Heart left ventricle (tissue), 16 donors: ENCODE data around the gene PIANP. TPM values are rescaled to one million over a fixed set of nuclear protein-coding genes. Genes with fewer than 3 reads are reported as not detected.

Source experiments
- ATAC-seq, 4 donors: fragments of 200-7000 bp; cut with Tn5 transposase; one replicate each; pipeline ENCODE4 v1.9.1; 2020 to 2022; ENCODE audit warnings: moderate library complexity in 4 of 4, mild to moderate bottlenecking in 3 of 4, moderate number of reproducible peaks in 1 of 4
- DNase-seq, 5 donors: peaks; one replicate each; pipeline ENCODE4 v3.0.0-alpha.2; 2020
- H3K27ac ChIP-seq, 12 donors: fragments of 200-600 bp; sonication (generic) in 4 of 12; one replicate each; pipeline versions ENCODE4 v1.5.0 to v1.8.0; 2016 to 2022; ENCODE audit warnings: mild to moderate bottlenecking in 2 of 12
- H3K27me3 ChIP-seq, 9 donors: fragments of 200-600 bp; sonication (generic) in 2 of 9; one replicate each; pipeline versions ENCODE4 v1.5.1 to v1.8.0; 2016 to 2022; ENCODE audit warnings: mild to moderate bottlenecking in 3 of 9
- H3K36me3 ChIP-seq, 9 donors: fragments of 200-600 bp; sonication (generic) in 2 of 9; one replicate each; pipeline versions ENCODE4 v1.5.0 to v1.8.0; 2018 to 2022; ENCODE audit warnings: mild to moderate bottlenecking in 2 of 9
- H3K4me1 ChIP-seq, 12 donors: fragments of 200-600 bp; sonication (generic) in 4 of 12; one replicate each; pipeline versions ENCODE4 v1.5.0 to v1.8.0; 2016 to 2022; ENCODE audit warnings: mild to moderate bottlenecking in 3 of 12
- H3K4me3 ChIP-seq, 12 donors: fragments of 200-600 bp; sonication (generic) in 4 of 12; one replicate each; pipeline versions ENCODE4 v1.5.0 to v1.8.0; 2017 to 2022; ENCODE audit warnings: mild to moderate bottlenecking in 9 of 12, moderate library complexity in 4 of 12
- H3K9me3 ChIP-seq, 12 donors: fragments of 200-600 bp; sonication (generic) in 4 of 12; one replicate each; pipeline versions ENCODE4 v1.5.0 to v1.8.0; 2016 to 2022; ENCODE audit warnings: mild to moderate bottlenecking in 1 of 12
- POLR2A ChIP-seq, 2 donors: fragments of 450-650 bp; IDR thresholded peaks; one replicate each; pipeline ENCODE4 v1.6.1; 2017; ENCODE audit warnings: antibody characterized with exemption in 2 of 2, mild to moderate bottlenecking in 2 of 2, moderate library complexity in 2 of 2
- WGBS, 4 donors: extraction: QIAGEN DNeasy Blood & Tissue Kit in 2 of 4; methylation state at CpG; one replicate each; pipeline versions ENCODE4 v1.1.5 to v1.1.7; 2013 to 2018; 5-methylcytosine and 5-hydroxymethylcytosine counted together
- intact Hi-C, 10 donors: fragments of 100-400 bp; cut with DNase I; formaldehyde crosslinking; loops; one replicate each; pipeline versions ENCODE4 v1.11.1 to v1.14.2; 2022
- polyA plus RNA-seq, 2 donors: library from polyadenylated mRNA; stranded (reverse); fragments of 200-250 nt; gene quantifications; one replicate each; pipeline ENCODE4 v1.2.3, GENCODE V29; 2013
- total RNA-seq, 9 donors: library from RNA; depleted of rRNA in 2 of 9; stranded (reverse); fragments of >200 nt in 2 of 9; fragmentation: NEBNext Ultra II Directional in 3 of 9; extraction: Animal tissue kit (Norgen Biotek cat#: 25700) in 3 of 9; gene quantifications; one replicate each; pipeline versions ENCODE4 v1.1.0 to v1.2.4, GENCODE V29; 2016 to 2023
- TF ChIP-seq, protein P1 (sequence below), 12 donors: fragments of 200-600 bp; sonication (generic) in 4 of 12; IDR thresholded peaks; one replicate each; pipeline versions ENCODE4 v1.5.0 to v1.8.0; 2018 to 2022; ENCODE audit warnings: antibody characterized with exemption in 12 of 12, mild to moderate bottlenecking in 5 of 12
- donor health status: ischemic (EF 13 %, LVEDD 7.1; RV severe dilation, severe dysfunction).
- donor health status: healthy with polysubstance abuse.
- donor health status: DM: no; HTN: yes; CAD: no.
- donor health status: DM: no; HTN: no; CAD: no.
- donor health status: ischemic (EF 25% LVEDD 6.9; RV normal size, moderate dysfunction).
- donor health status: ischemic (EF 25% LVEDD 5.7; RV mildly dilated, moderate dysfunction).
- donor health status: healthy.
- donor health status: DM: yes; HTN: yes; CAD: no.
- donor health status: ischemic (EF 35%, LVEDD 5.7; RV mildly dilated, moderate dysfunction).
- donor health status: nonischemic (EF 11% LVEDD 7.7; RV severe dilation, severe dysfunction).
- donor health status: DM: yes; HTN: yes; CAD: no.
- donor health status: PGD.
- donor health status: ischemic (EF 29% LVEDD 5.4; RV normal size, mild dysfunction).
- donor health status: nonischemic (EF 23%, LVEDD 6.1; RV moderate dilation, normal function).

PIANP gene
- total and polyA plus RNA-seq, 11 donors: 0.11 to 0.32 (median 0.22) TPM; not detected in 6

DNA sequence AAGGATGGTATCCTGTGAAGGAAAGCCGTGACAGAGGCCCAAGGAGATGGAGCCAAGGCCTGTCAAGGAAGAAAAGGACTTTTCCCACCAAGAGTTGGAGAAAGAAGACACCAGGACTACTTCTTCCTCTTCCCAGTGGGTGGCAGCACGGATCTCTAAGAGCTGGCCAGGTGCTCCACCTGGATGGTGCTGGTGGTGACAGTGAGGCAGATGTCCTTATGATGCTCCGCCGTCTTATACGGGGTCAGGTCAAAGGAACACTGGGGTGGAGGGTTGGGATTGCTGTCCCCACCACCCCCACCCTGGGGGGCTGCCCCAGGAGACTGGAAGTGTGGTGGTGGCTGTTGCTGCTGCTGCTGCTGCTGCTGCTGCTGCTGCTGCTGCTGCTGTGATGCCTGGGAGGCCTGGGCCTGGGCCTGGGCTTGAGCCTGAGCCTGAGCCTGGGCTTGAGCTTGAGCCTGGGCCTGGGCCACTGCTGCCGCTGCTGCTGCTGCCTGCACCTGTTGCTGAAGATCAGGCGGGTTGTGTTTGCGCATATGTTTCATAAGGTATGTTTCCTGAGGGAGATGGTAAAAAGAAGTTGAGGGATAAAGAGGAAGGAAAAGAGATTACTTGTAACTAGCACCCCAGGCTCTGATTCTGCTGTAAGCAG, 32.9 kb downstream of the PIANP start:
- Histone ChIP-seq H3K4me1 (peaks cover 0 to 8% (median 0%) of the 10 kb centered on the region in 12 donors), H3K27ac (no peak overlapping the region), H3K4me3 (no peak overlapping the region), H3K9me3 (no peaks in the 10 kb centered on the region), H3K36me3 (peaks cover 0 to 72% (median 65%) of the 10 kb centered on the region in 9 donors), H3K27me3 (no peaks in the 10 kb centered on the region)
- no peak for DNase-seq
- intact Hi-C loops: loop anchor here in 3 of 10 donors (2.0 to 10.0 kb wide), 3 partner anchors 17 to 57 kb away; partner anchors contain the start of gene COPS7A (in 1 of the 3)
- TF ChIP-seq, protein P1, sequence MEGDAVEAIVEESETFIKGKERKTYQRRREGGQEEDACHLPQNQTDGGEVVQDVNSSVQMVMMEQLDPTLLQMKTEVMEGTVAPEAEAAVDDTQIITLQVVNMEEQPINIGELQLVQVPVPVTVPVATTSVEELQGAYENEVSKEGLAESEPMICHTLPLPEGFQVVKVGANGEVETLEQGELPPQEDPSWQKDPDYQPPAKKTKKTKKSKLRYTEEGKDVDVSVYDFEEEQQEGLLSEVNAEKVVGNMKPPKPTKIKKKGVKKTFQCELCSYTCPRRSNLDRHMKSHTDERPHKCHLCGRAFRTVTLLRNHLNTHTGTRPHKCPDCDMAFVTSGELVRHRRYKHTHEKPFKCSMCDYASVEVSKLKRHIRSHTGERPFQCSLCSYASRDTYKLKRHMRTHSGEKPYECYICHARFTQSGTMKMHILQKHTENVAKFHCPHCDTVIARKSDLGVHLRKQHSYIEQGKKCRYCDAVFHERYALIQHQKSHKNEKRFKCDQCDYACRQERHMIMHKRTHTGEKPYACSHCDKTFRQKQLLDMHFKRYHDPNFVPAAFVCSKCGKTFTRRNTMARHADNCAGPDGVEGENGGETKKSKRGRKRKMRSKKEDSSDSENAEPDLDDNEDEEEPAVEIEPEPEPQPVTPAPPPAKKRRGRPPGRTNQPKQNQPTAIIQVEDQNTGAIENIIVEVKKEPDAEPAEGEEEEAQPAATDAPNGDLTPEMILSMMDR (IDR thresholded peaks at IDR 0.05): no peak
- TF ChIP-seq POLR2A (IDR thresholded peaks at IDR 0.05): no peak
- ATAC-seq: no peak
- WGBS, 4 donors: 83 to 89% (median 84%) methylated on average over 8 of the region's 8 CpGs

DNA sequence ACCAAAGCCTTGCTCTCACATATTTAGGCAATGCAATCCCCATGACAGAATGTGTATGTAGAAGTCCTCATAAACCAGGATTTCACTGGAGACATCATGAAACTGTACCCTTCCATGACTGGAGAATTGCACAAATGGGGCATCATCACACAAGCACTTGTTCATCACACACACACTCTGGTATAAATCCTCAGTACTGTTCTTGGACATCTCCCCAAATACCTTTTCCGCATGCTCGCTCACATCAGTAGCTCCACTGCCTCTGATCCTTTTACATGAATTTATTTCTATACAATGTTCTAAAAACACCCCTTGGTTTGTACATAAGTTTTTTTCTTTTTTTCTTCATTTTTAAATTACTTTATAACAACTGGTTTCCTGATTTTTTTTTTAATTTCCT, 34.4 kb downstream of the PIANP start:
- intact Hi-C loops: loop anchor here in 2 of 10 donors (10.0 kb wide), 2 partner anchors 51 to 59 kb away; partner anchors contain the start of gene COPS7A (in 1 of the 2)
- H3K9me3 ChIP-seq: no peaks in the 10 kb centered on the region
- peaks cover 0 to 21% (median 12%) of the 10 kb centered on the region in 12 donors for H3K4me1 ChIP-seq
- ATAC-seq (no peak), DNase-seq (no peak)
- H3K36me3 ChIP-seq: peaks cover 0 to 58% (median 50%) of the 10 kb centered on the region in 9 donors
- H3K4me3 ChIP-seq: no peak overlapping the region
- H3K27me3 ChIP-seq: no peaks in the 10 kb centered on the region
- no peak overlapping the region for H3K27ac ChIP-seq
- no peak for TF ChIP-seq POLR2A (IDR thresholded peaks at IDR 0.05)
- TF ChIP-seq, protein P1 (IDR thresholded peaks at IDR 0.05): no peak
- 91 to 99% (median 97%) methylated on average over 2 of the region's 2 CpGs for whole genome bisulfite sequencing, 4 donors

DNA sequence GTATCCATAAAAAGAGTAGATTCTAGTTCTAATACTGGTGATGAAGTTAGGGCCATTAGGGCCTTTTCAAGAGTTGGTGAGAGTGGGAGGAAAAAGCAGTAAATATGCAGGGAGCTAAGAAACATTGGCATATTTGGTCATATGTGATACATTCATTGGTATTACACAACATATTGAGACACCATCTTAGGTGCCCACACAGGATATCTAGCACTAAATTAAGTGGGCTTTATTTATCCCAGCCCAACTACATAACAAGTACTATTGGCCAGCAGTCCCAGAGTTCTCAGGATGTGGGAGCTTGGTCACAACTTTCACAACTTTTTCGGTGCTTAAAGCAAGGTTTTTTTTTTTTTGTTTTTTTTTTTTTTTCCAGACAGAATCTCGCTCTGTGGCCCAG, 35.7 kb downstream of the PIANP start:
- ATAC-seq: no peak
- peaks cover 0 to 47% (median 37%) of the 10 kb centered on the region in 9 donors for H3K36me3 ChIP-seq
- intact Hi-C loops: loop anchor here in 6 of 10 donors (1.0 to 10.0 kb wide), 5 partner anchors 22 to 60 kb away; partner anchors contain the start of gene COPS7A (in 1 of the 6)
- TF ChIP-seq, protein P1 (IDR thresholded peaks at IDR 0.05): no peak
- no peak for TF ChIP-seq POLR2A (IDR thresholded peaks at IDR 0.05)
- H3K9me3 ChIP-seq: no peaks in the 10 kb centered on the region
- H3K4me1 ChIP-seq: peaks cover 0 to 24% (median 12%) of the 10 kb centered on the region in 12 donors
- no peak overlapping the region for H3K4me3 ChIP-seq
- H3K27ac ChIP-seq: no peak overlapping the region
- WGBS, 4 donors: 88 to 92% (median 90%) methylated on average over 2 of the region's 2 CpGs
- DNase-seq: no peak
- H3K27me3 ChIP-seq: no peaks in the 10 kb centered on the region
